ENCODE results near the gene NRM.

Gene NRM

DNA sequence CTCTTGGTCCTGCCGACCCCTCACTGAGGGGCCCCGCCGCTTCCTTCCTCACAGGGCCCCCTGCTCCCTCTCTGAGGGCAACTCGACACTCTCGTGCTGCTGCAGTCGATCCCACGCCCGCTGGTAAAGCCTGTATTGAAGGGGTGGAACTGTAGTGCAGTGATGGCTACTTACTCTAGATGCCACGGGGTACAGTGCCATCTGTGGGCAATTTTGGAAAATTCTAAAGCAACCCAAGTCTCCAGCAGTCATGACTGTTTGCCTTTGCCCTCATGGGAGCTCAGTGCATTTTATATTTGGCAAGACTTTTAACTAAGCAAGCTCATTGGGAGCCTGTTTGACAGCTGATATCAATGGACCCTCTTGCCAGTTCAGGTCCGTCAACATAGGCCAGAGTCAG, 50.3 kb downstream of the NRM start:
- FAIRE-seq (no peak), DNase-seq (ENCODE audit: insufficient read length, low spot score) (no peak)
- TF ChIP-seq, protein P1, sequence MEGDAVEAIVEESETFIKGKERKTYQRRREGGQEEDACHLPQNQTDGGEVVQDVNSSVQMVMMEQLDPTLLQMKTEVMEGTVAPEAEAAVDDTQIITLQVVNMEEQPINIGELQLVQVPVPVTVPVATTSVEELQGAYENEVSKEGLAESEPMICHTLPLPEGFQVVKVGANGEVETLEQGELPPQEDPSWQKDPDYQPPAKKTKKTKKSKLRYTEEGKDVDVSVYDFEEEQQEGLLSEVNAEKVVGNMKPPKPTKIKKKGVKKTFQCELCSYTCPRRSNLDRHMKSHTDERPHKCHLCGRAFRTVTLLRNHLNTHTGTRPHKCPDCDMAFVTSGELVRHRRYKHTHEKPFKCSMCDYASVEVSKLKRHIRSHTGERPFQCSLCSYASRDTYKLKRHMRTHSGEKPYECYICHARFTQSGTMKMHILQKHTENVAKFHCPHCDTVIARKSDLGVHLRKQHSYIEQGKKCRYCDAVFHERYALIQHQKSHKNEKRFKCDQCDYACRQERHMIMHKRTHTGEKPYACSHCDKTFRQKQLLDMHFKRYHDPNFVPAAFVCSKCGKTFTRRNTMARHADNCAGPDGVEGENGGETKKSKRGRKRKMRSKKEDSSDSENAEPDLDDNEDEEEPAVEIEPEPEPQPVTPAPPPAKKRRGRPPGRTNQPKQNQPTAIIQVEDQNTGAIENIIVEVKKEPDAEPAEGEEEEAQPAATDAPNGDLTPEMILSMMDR (IDR thresholded peaks at IDR 0.05; ENCODE audit: insufficient read depth, missing control alignments): no peak
